SK-N-MC (cell line): Measurements from ENCODE around the gene MITD1.

Source experiments
- EZH2 ChIP-seq: fragments of 200-600 bp; sonication (generic); IDR thresholded peaks from one replicate; pipeline ENCODE4 v1.6.1; 2017; ENCODE audit warnings: antibody characterized with exemption
- POLR2AphosphoS5 ChIP-seq: IDR thresholded peaks from 2 replicates; pipeline ENCODE4 v1.6.1; 2012; ENCODE audit warnings: mild to moderate bottlenecking, low read depth, low read length, borderline replicate concordance

GRCh38 chr2:99180755-99181623 is at the start of gene MITD1, which contains the start of gene MRPL30:
- TF ChIP-seq POLR2AphosphoS5 (peak; percentile 95), EZH2 (no peak)
